PC-3 (cell line): ENCODE data around the gene HDGFL3.

ENCODE experiments used
- EZH2 ChIP-seq: fragments of 300-600 bp; sonication (generic); IDR thresholded peaks from one replicate; pipeline ENCODE4 v1.6.1; 2017; ENCODE audit warnings: antibody characterized with exemption, mild to moderate bottlenecking, low read length; ENCODE audit not compliant: unreplicated experiment
- EZH2phosphoT487 ChIP-seq: fragments of 300-600 bp; sonication (generic); IDR thresholded peaks from 2 replicates; pipeline ENCODE4 v1.6.1; 2018; ENCODE audit warnings: mild to moderate bottlenecking, antibody characterized with exemption, low read length, borderline replicate concordance

DNA sequence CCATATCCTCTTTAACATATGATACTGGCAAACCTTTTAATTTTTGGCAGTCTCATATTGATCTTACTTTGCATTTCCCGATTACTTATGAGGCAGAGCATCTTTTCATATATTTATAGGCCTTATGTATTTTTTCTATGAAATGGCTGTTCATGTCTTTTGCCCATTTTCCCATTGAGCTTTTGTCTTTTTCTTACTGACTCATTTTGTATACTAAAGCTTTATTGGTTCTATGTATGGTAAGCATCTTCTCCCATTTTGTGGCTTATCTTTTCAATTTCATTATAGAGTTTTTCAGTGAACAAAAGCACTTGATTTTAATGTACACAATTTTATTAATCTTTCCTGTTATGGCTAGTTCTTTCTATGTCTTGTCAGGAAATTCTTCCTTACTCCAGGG lies 17.2 kb downstream of the HDGFL3 start:
- TF ChIP-seq EZH2 = no peak
- no peak for TF ChIP-seq EZH2phosphoT487
